ENCODE results near the gene FILIP1L. TPM values are rescaled to one million over a fixed set of nuclear protein-coding genes. Genes with fewer than 3 reads are reported as not detected.

The FILIP1L gene
- polyA plus RNA-seq, 3 donors = 0.13 to 0.40 (median 0.25) TPM

GRCh38 chr3:99868311-99868646, 246.0 kb downstream of the FILIP1L start:
- Histone ChIP-seq H3K36me3 (replicated peaks in 1 of 2; ENCODE audit: control insufficient read depth in 1 of 2, insufficient read depth in 2 of 2, low read length in 2 of 2) (no peaks in the 10 kb centered on the region), H3K4me1 (ENCODE audit: control insufficient read depth in 1 of 2, insufficient read depth in 2 of 2, low read length in 2 of 2) (no peaks in the 10 kb centered on the region), H3K27me3 (ENCODE audit: control insufficient read depth in 2 of 2, insufficient read depth in 2 of 2, low read length in 2 of 2) (no peaks in the 10 kb centered on the region), H4K20me1 (ENCODE audit: insufficient read depth, low read length) (no peaks in the 10 kb centered on the region), H3K9me3 (replicated peaks in 1 of 2; ENCODE audit: control insufficient read depth in 1 of 2, insufficient read depth in 1 of 2, low read length in 2 of 2) (no peaks in the 10 kb centered on the region), H3K4me3 (replicated peaks in 1 of 3; ENCODE audit: low read depth in 2 of 3, low read length in 3 of 3) (no peak overlapping the region), H3K4me2 (replicated peaks; ENCODE audit: extremely low read depth, low read length, poor library complexity, severe bottlenecking) (no peak overlapping the region), H3K9ac (ENCODE audit: insufficient read depth, low read length, poor library complexity, severe bottlenecking) (no peak overlapping the region), H3K27ac (ENCODE audit: low read depth in 1 of 2, low read length in 2 of 2) (no peak overlapping the region), H2AFZ (ENCODE audit: insufficient read depth, low read depth, low read length, poor library complexity, severe bottlenecking) (no peak overlapping the region), H3K79me2 (ENCODE audit: insufficient read depth, low read length) (no peaks in the 10 kb centered on the region)
- intact Hi-C loops (cut with micrococcal nuclease) = no loop called here
- Mint-ChIP-seq H3K27me3 (ENCODE audit: low read depth in 3 of 3) (no peaks in the 10 kb centered on the region), H3K4me3 (no peak overlapping the region), H3K9me3 (no peaks in the 10 kb centered on the region), H3K36me3 (no peaks in the 10 kb centered on the region), H3K4me1 (no peaks in the 10 kb centered on the region), H3K27ac (no peak overlapping the region)
- TF ChIP-seq CTCF (IDR thresholded peaks at IDR 0.05) = no peak
- no peak for DNase-seq
- no CpG with 5 or more reads among the region's 1 CpG for WGBS (ENCODE audit: insufficient coverage)

GRCh38 chr3:99867594-99868310, 246.5 kb downstream of the FILIP1L start:
- Mint-ChIP-seq H3K4me3 (no peak overlapping the region), H3K36me3 (no peaks in the 10 kb centered on the region), H3K27ac (no peak overlapping the region), H3K9me3 (no peaks in the 10 kb centered on the region), H3K4me1 (no peaks in the 10 kb centered on the region), H3K27me3 (ENCODE audit: low read depth in 3 of 3) (no peaks in the 10 kb centered on the region)
- H3K27me3 ChIP-seq (ENCODE audit: control insufficient read depth in 2 of 2, insufficient read depth in 2 of 2, low read length in 2 of 2) = no peaks in the 10 kb centered on the region
- no peak overlapping the region for H2AFZ ChIP-seq (ENCODE audit: insufficient read depth, low read depth, low read length, poor library complexity, severe bottlenecking)
- H3K79me2 ChIP-seq (ENCODE audit: insufficient read depth, low read length) = no peaks in the 10 kb centered on the region
- no peaks in the 10 kb centered on the region for H3K4me1 ChIP-seq (ENCODE audit: control insufficient read depth in 1 of 2, insufficient read depth in 2 of 2, low read length in 2 of 2)
- intact Hi-C loops (cut with micrococcal nuclease) = no loop called here
- 100% methylated on average over 1 of the region's 3 CpGs for WGBS (ENCODE audit: insufficient coverage)
- no peak overlapping the region for H3K4me3 ChIP-seq (replicated peaks in 1 of 3; ENCODE audit: low read depth in 2 of 3, low read length in 3 of 3)
- DNase-seq = no peak
- no peak overlapping the region for H3K27ac ChIP-seq (ENCODE audit: low read depth in 1 of 2, low read length in 2 of 2)
- H3K9ac ChIP-seq (ENCODE audit: insufficient read depth, low read length, poor library complexity, severe bottlenecking) = no peak overlapping the region
- H3K4me2 ChIP-seq (replicated peaks; ENCODE audit: extremely low read depth, low read length, poor library complexity, severe bottlenecking) = no peak overlapping the region
- H4K20me1 ChIP-seq (ENCODE audit: insufficient read depth, low read length) = no peaks in the 10 kb centered on the region
- no peak for TF ChIP-seq CTCF (IDR thresholded peaks at IDR 0.05)
- H3K9me3 ChIP-seq (replicated peaks in 1 of 2; ENCODE audit: control insufficient read depth in 1 of 2, insufficient read depth in 1 of 2, low read length in 2 of 2) = no peaks in the 10 kb centered on the region
- H3K36me3 ChIP-seq (replicated peaks in 1 of 2; ENCODE audit: control insufficient read depth in 1 of 2, insufficient read depth in 2 of 2, low read length in 2 of 2) = no peaks in the 10 kb centered on the region

Data from CD14-positive monocyte (primary cell).